ENCODE measurements around the gene NAXE.

DNA sequence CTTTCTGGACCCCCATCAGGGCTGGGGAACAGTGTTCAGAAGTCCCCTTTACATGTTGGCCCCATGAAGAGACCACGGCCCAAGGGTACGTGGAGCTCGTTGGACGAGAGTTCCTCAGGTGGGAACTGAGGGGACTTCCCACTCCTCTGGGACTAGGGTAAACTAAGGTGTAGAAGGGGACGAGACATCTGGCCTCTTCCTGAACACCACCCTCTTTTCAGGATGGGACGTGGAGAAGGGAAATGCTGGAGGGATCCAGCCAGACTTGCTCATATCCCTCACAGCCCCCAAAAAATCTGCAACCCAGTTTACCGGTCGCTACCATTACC lies 2.0 kb downstream of the NAXE start:
- TF ChIP-seq, protein P1, sequence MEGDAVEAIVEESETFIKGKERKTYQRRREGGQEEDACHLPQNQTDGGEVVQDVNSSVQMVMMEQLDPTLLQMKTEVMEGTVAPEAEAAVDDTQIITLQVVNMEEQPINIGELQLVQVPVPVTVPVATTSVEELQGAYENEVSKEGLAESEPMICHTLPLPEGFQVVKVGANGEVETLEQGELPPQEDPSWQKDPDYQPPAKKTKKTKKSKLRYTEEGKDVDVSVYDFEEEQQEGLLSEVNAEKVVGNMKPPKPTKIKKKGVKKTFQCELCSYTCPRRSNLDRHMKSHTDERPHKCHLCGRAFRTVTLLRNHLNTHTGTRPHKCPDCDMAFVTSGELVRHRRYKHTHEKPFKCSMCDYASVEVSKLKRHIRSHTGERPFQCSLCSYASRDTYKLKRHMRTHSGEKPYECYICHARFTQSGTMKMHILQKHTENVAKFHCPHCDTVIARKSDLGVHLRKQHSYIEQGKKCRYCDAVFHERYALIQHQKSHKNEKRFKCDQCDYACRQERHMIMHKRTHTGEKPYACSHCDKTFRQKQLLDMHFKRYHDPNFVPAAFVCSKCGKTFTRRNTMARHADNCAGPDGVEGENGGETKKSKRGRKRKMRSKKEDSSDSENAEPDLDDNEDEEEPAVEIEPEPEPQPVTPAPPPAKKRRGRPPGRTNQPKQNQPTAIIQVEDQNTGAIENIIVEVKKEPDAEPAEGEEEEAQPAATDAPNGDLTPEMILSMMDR (conservative IDR thresholded peaks at IDR 0.05 in 1 of 2, IDR thresholded peaks at IDR 0.05 in 1 of 2; ENCODE audit: extremely low read depth in 1 of 2, insufficient read depth in 1 of 2, low read depth in 1 of 2, low read length in 2 of 2): no peak
- no peak for TF ChIP-seq EZH2 (IDR thresholded peaks at IDR 0.05; ENCODE audit: borderline replicate concordance, low read length)
